ENCODE results near the gene ATXN2L.

DNA sequence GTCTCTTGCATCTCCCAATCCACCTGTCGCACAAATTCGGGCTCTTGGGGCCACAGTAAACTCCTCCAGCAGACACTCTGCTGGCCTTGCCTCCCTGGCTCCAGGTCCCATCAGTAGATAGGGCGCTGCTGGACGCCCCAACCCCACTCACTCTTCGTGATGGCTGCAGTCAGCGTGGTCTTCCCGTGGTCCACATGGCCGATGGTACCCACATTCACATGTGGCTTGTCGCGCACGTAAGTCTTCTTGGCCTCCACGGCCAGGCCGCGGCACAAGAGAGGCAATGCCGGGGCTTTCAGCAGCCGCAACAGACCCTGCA lies 22.9 kb downstream of the ATXN2L start:
- TF ChIP-seq ATF3 (IDR thresholded peaks at IDR 0.05): no peak
- TF ChIP-seq, protein P1, sequence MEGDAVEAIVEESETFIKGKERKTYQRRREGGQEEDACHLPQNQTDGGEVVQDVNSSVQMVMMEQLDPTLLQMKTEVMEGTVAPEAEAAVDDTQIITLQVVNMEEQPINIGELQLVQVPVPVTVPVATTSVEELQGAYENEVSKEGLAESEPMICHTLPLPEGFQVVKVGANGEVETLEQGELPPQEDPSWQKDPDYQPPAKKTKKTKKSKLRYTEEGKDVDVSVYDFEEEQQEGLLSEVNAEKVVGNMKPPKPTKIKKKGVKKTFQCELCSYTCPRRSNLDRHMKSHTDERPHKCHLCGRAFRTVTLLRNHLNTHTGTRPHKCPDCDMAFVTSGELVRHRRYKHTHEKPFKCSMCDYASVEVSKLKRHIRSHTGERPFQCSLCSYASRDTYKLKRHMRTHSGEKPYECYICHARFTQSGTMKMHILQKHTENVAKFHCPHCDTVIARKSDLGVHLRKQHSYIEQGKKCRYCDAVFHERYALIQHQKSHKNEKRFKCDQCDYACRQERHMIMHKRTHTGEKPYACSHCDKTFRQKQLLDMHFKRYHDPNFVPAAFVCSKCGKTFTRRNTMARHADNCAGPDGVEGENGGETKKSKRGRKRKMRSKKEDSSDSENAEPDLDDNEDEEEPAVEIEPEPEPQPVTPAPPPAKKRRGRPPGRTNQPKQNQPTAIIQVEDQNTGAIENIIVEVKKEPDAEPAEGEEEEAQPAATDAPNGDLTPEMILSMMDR (IDR thresholded peaks at IDR 0.05; ENCODE audit: low read depth, low read length, missing input control): no peak
- TF ChIP-seq REST (IDR thresholded peaks at IDR 0.05): no peak
- no peak for TF ChIP-seq HNF4G (IDR thresholded peaks at IDR 0.05)
- no peak for TF ChIP-seq RAD21 (IDR thresholded peaks at IDR 0.05)

All from liver (tissue), 3 donors.